Measurements from ENCODE around the gene DPF3.

Gene DPF3

GRCh38 chr14:72830356-72830755 lies 63.5 kb downstream of the DPF3 start:
- peak overlapping the region in 1 of 5 donors; percentile 20 for H3K9ac ChIP-seq (ENCODE audit: low read length in 5 of 5)

DNA sequence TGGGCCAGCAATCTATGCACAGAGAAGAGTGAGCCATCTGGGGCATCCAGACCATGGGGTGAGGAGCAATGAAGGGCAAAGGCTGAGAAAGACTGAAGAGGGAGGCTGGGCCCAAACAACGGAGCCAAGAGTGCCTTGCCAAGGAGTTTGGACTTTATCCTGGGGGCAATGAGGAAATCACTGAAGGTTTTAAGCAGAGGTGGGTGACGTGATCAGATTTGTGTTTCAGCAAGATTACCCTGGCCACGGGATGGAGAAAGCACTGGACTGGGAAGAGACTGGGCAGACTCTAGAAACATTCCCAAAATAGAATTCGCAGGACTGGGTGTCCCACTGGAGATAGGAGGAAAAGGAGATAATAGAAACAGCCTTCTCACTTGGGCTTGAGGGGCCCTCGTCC lies 65.3 kb downstream of the DPF3 start:
- Histone ChIP-seq H3K9ac (ENCODE audit: low read length in 5 of 5) (no peak overlapping the region), H3K36me3 (ENCODE audit: control insufficient read depth in 5 of 5, insufficient read depth in 5 of 5, low read length in 5 of 5) (no peaks in the 10 kb centered on the region), H3K27ac (ENCODE audit: low read depth, low read length) (no peak overlapping the region), H3K4me3 (ENCODE audit: low read depth in 1 of 5, low read length in 5 of 5) (no peak overlapping the region), H3K27me3 (ENCODE audit: control insufficient read depth in 5 of 5, insufficient read depth in 4 of 5, low read length in 5 of 5) (peaks cover 0 to 7% (median 0%) of the 10 kb centered on the region in 5 donors), H3K4me1 (ENCODE audit: control insufficient read depth in 5 of 5, insufficient read depth in 5 of 5, low read length in 5 of 5) (peaks cover 0 to 13% (median 7%) of the 10 kb centered on the region in 5 donors), H3K9me3 (ENCODE audit: control insufficient read depth in 5 of 5, low read length in 5 of 5) (no peaks in the 10 kb centered on the region)

More at GRCh38 chr14:72830356-72830755, 63.5 kb downstream of the DPF3 start:
- Histone ChIP-seq H3K9me3 (ENCODE audit: control insufficient read depth in 5 of 5, low read length in 5 of 5) (no peaks in the 10 kb centered on the region), H3K27me3 (ENCODE audit: control insufficient read depth in 5 of 5, insufficient read depth in 4 of 5, low read length in 5 of 5) (peaks cover 0 to 7% (median 0%) of the 10 kb centered on the region in 5 donors), H3K4me1 (ENCODE audit: control insufficient read depth in 5 of 5, insufficient read depth in 5 of 5, low read length in 5 of 5) (peaks cover 0 to 13% (median 7%) of the 10 kb centered on the region in 5 donors), H3K4me3 (ENCODE audit: low read depth in 1 of 5, low read length in 5 of 5) (no peak overlapping the region), H3K27ac (ENCODE audit: low read depth, low read length) (no peak overlapping the region), H3K36me3 (ENCODE audit: control insufficient read depth in 5 of 5, insufficient read depth in 5 of 5, low read length in 5 of 5) (no peaks in the 10 kb centered on the region)

GRCh38 chr14:72826039-72826438 lies 67.9 kb downstream of the DPF3 start:
- no peaks in the 10 kb centered on the region for H3K36me3 ChIP-seq (ENCODE audit: control insufficient read depth in 5 of 5, insufficient read depth in 5 of 5, low read length in 5 of 5)
- H3K4me1 ChIP-seq (ENCODE audit: control insufficient read depth in 5 of 5, insufficient read depth in 5 of 5, low read length in 5 of 5) = peaks cover 0 to 9% (median 6%) of the 10 kb centered on the region in 5 donors
- peaks cover 0 to 4% (median 0%) of the 10 kb centered on the region in 5 donors for H3K27me3 ChIP-seq (ENCODE audit: control insufficient read depth in 5 of 5, insufficient read depth in 4 of 5, low read length in 5 of 5)
- no peak overlapping the region for H3K4me3 ChIP-seq (ENCODE audit: low read depth in 1 of 5, low read length in 5 of 5)
- no peak overlapping the region for H3K9ac ChIP-seq (ENCODE audit: low read length in 5 of 5)
- H3K9me3 ChIP-seq (ENCODE audit: control insufficient read depth in 5 of 5, low read length in 5 of 5) = no peaks in the 10 kb centered on the region
- no peak overlapping the region for H3K27ac ChIP-seq (ENCODE audit: low read depth, low read length)

GRCh38 chr14:72825486-72825885 lies 68.4 kb downstream of the DPF3 start:
- no peak overlapping the region for H3K9ac ChIP-seq (ENCODE audit: low read length in 5 of 5)
- H3K27me3 ChIP-seq (ENCODE audit: control insufficient read depth in 5 of 5, insufficient read depth in 4 of 5, low read length in 5 of 5) = no peaks in the 10 kb centered on the region
- H3K4me1 ChIP-seq (ENCODE audit: control insufficient read depth in 5 of 5, insufficient read depth in 5 of 5, low read length in 5 of 5) = peaks cover 0 to 4% (median 1%) of the 10 kb centered on the region in 5 donors
- H3K36me3 ChIP-seq (ENCODE audit: control insufficient read depth in 5 of 5, insufficient read depth in 5 of 5, low read length in 5 of 5) = no peaks in the 10 kb centered on the region
- H3K4me3 ChIP-seq (ENCODE audit: low read depth in 1 of 5, low read length in 5 of 5) = no peak overlapping the region
- no peak overlapping the region for H3K27ac ChIP-seq (ENCODE audit: low read depth, low read length)
- H3K9me3 ChIP-seq (ENCODE audit: control insufficient read depth in 5 of 5, low read length in 5 of 5) = no peaks in the 10 kb centered on the region

GRCh38 chr14:72824051-72824450 lies 69.8 kb downstream of the DPF3 start:
- Histone ChIP-seq H3K27me3 (ENCODE audit: control insufficient read depth in 5 of 5, insufficient read depth in 4 of 5, low read length in 5 of 5) (no peaks in the 10 kb centered on the region), H3K27ac (ENCODE audit: low read depth, low read length) (no peak overlapping the region), H3K9me3 (ENCODE audit: control insufficient read depth in 5 of 5, low read length in 5 of 5) (peaks cover 0 to 2% (median 2%) of the 10 kb centered on the region in 5 donors), H3K4me3 (ENCODE audit: low read depth in 1 of 5, low read length in 5 of 5) (no peak overlapping the region), H3K36me3 (ENCODE audit: control insufficient read depth in 5 of 5, insufficient read depth in 5 of 5, low read length in 5 of 5) (no peaks in the 10 kb centered on the region), H3K9ac (ENCODE audit: low read length in 5 of 5) (no peak overlapping the region), H3K4me1 (ENCODE audit: control insufficient read depth in 5 of 5, insufficient read depth in 5 of 5, low read length in 5 of 5) (peaks cover 0 to 3% (median 0%) of the 10 kb centered on the region in 5 donors)

- no peak overlapping the region for H3K27ac ChIP-seq (ENCODE audit: low read depth, low read length)
- H3K4me1 ChIP-seq (ENCODE audit: control insufficient read depth in 5 of 5, insufficient read depth in 5 of 5, low read length in 5 of 5) = peaks cover 0 to 1% (median 0%) of the 10 kb centered on the region in 5 donors
- peaks cover 0 to 6% (median 5%) of the 10 kb centered on the region in 5 donors for H3K9me3 ChIP-seq (ENCODE audit: control insufficient read depth in 5 of 5, low read length in 5 of 5)
- H3K27me3 ChIP-seq (ENCODE audit: control insufficient read depth in 5 of 5, insufficient read depth in 4 of 5, low read length in 5 of 5) = no peaks in the 10 kb centered on the region
- no peak overlapping the region for H3K9ac ChIP-seq (ENCODE audit: low read length in 5 of 5)
- H3K4me3 ChIP-seq (ENCODE audit: low read depth in 1 of 5, low read length in 5 of 5) = no peak overlapping the region
- no peaks in the 10 kb centered on the region for H3K36me3 ChIP-seq (ENCODE audit: control insufficient read depth in 5 of 5, insufficient read depth in 5 of 5, low read length in 5 of 5)
These were observed 70.8 kb downstream of the DPF3 start for GRCh38 chr14:72822946-72823611.

- H3K27ac ChIP-seq (ENCODE audit: low read depth, low read length) = no peak overlapping the region
- H3K36me3 ChIP-seq (ENCODE audit: control insufficient read depth in 5 of 5, insufficient read depth in 5 of 5, low read length in 5 of 5) = no peaks in the 10 kb centered on the region
- H3K4me3 ChIP-seq (ENCODE audit: low read depth in 1 of 5, low read length in 5 of 5) = no peak overlapping the region
- no peaks in the 10 kb centered on the region for H3K27me3 ChIP-seq (ENCODE audit: control insufficient read depth in 5 of 5, insufficient read depth in 4 of 5, low read length in 5 of 5)
- H3K9me3 ChIP-seq (ENCODE audit: control insufficient read depth in 5 of 5, low read length in 5 of 5) = peaks cover 0 to 6% (median 5%) of the 10 kb centered on the region in 5 donors
- no peak overlapping the region for H3K9ac ChIP-seq (ENCODE audit: low read length in 5 of 5)
- H3K4me1 ChIP-seq (ENCODE audit: control insufficient read depth in 5 of 5, insufficient read depth in 5 of 5, low read length in 5 of 5) = no peaks in the 10 kb centered on the region
These were observed 74.9 kb downstream of the DPF3 start for GRCh38 chr14:72818998-72819397.

- no peaks in the 10 kb centered on the region for H3K36me3 ChIP-seq (ENCODE audit: control insufficient read depth in 5 of 5, insufficient read depth in 5 of 5, low read length in 5 of 5)
- no peak overlapping the region for H3K9ac ChIP-seq (ENCODE audit: low read length in 5 of 5)
- peaks cover 0 to 6% (median 5%) of the 10 kb centered on the region in 5 donors for H3K9me3 ChIP-seq (ENCODE audit: control insufficient read depth in 5 of 5, low read length in 5 of 5)
- no peak overlapping the region for H3K27ac ChIP-seq (ENCODE audit: low read depth, low read length)
- H3K4me1 ChIP-seq (ENCODE audit: control insufficient read depth in 5 of 5, insufficient read depth in 5 of 5, low read length in 5 of 5) = no peaks in the 10 kb centered on the region
- no peaks in the 10 kb centered on the region for H3K27me3 ChIP-seq (ENCODE audit: control insufficient read depth in 5 of 5, insufficient read depth in 4 of 5, low read length in 5 of 5)
- H3K4me3 ChIP-seq (ENCODE audit: low read depth in 1 of 5, low read length in 5 of 5) = no peak overlapping the region
These were observed 77.6 kb downstream of the DPF3 start for GRCh38 chr14:72816287-72816686.

DNA sequence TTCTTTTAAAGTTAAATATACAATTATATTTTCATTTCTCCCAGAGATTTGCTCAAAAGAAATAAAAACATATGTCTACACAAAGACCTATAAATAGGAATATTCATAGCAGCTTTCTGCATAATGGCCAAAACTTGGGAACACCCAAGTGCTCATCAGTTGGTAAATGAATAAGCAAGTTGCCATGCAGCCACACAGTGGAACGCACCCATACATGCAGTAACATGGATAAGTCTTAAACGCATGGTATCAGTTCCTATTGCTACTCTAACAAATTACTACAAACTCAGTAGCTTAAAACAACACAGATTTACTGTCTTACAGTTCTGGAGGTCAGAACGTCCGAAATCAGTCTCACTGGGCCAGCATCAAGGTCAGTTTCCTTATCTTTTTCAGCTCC lies 78.5 kb downstream of the DPF3 start:
- Histone ChIP-seq H3K4me1 (ENCODE audit: control insufficient read depth in 5 of 5, insufficient read depth in 5 of 5, low read length in 5 of 5) (no peaks in the 10 kb centered on the region), H3K4me3 (ENCODE audit: low read depth in 1 of 5, low read length in 5 of 5) (no peak overlapping the region), H3K9me3 (ENCODE audit: control insufficient read depth in 5 of 5, low read length in 5 of 5) (peaks cover 0 to 6% (median 5%) of the 10 kb centered on the region in 5 donors), H3K36me3 (ENCODE audit: control insufficient read depth in 5 of 5, insufficient read depth in 5 of 5, low read length in 5 of 5) (no peaks in the 10 kb centered on the region), H3K27me3 (ENCODE audit: control insufficient read depth in 5 of 5, insufficient read depth in 4 of 5, low read length in 5 of 5) (no peaks in the 10 kb centered on the region), H3K9ac (ENCODE audit: low read length in 5 of 5) (no peak overlapping the region), H3K27ac (ENCODE audit: low read depth, low read length) (no peak overlapping the region)

- no peaks in the 10 kb centered on the region for H3K27me3 ChIP-seq (ENCODE audit: control insufficient read depth in 5 of 5, insufficient read depth in 4 of 5, low read length in 5 of 5)
- no peaks in the 10 kb centered on the region for H3K36me3 ChIP-seq (ENCODE audit: control insufficient read depth in 5 of 5, insufficient read depth in 5 of 5, low read length in 5 of 5)
- no peak overlapping the region for H3K4me3 ChIP-seq (ENCODE audit: low read depth in 1 of 5, low read length in 5 of 5)
- no peak overlapping the region for H3K27ac ChIP-seq (ENCODE audit: low read depth, low read length)
- H3K9ac ChIP-seq (ENCODE audit: low read length in 5 of 5) = no peak overlapping the region
- no peaks in the 10 kb centered on the region for H3K4me1 ChIP-seq (ENCODE audit: control insufficient read depth in 5 of 5, insufficient read depth in 5 of 5, low read length in 5 of 5)
- no peaks in the 10 kb centered on the region for H3K9me3 ChIP-seq (ENCODE audit: control insufficient read depth in 5 of 5, low read length in 5 of 5)
These were observed 81.5 kb downstream of the DPF3 start for GRCh38 chr14:72812292-72812851.

Measured in subcutaneous abdominal adipose tissue (tissue), 5 donors.